Suppressor macrophage treated with lipopolysaccharide for 4 hours (primary cell): Measurements from ENCODE around the gene CFDP1.

Source experiments
- DNase-seq: peaks from one replicate; pipeline ENCODE4 v3.0.0-alpha.2; 2020

CFDP1 gene

GRCh38 chr16:75402159-75402820, 31.0 kb downstream of the CFDP1 start:
- DNase-seq = peak; percentile 59

GRCh38 chr16:75401691-75402090, 31.6 kb downstream of the CFDP1 start:
- DNase-seq = no peak

GRCh38 chr16:75398333-75398732, 35.0 kb downstream of the CFDP1 start:
- no peak for DNase-seq

- no peak for DNase-seq
Measured at GRCh38 chr16:75394941-75395340, 38.4 kb downstream of the CFDP1 start.

DNA sequence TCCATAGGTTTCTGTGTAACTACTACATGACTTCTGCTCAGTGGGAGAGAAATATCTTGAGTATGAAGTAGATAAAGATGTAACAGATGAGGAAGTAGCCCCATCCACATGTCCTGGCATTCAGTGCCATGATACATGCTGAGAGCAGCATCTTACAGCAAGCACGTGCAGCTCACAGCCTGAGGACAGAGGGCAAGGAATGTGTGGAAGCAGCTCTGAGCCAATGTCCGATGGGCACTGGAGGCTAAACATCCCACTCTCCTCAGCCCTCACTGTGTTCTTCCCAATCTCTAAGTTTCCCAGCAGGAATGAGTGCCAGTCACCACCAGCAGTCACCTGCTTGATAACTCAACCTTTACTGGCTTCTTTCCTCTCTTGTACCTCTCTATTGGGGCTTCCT, 40.4 kb downstream of the CFDP1 start:
- no peak for DNase-seq

DNA sequence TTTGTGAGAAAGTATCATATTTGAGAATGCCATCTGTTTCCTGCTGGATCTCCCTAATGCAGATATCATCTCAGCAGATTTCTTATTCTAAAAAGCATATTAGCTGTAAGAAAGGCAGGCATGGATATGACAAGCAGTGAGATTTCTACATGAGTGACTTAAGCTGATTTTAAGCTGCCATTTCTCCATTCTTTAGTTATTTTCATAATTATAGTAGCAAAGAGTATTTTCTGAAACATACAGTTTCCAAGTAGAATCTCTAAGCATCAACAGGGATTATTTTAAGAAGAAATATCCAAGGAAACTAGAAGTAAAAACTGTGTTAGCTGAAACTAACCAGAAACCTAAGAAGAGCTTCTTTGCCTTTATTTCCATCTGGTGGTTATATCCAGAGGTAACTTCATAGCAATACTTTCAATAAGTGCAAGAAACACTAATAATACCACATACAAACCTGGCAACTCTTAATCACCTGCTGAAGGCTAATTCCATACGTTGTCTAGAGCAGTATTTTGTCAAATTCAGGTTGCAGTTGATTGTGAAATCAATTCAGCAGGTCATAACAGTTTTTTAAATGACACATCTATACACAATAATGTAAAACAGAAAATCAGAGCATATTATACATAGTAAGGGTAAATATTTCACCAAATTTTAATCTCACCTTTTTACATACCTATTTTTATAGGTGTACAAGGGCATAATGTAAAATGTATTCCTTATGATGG, 42.2 kb downstream of the CFDP1 start:
- DNase-seq = no peak

GRCh38 chr16:75389096-75389690, 44.1 kb downstream of the CFDP1 start:
- no peak for DNase-seq

GRCh38 chr16:75387951-75388350, 45.4 kb downstream of the CFDP1 start:
- DNase-seq = no peak

DNA sequence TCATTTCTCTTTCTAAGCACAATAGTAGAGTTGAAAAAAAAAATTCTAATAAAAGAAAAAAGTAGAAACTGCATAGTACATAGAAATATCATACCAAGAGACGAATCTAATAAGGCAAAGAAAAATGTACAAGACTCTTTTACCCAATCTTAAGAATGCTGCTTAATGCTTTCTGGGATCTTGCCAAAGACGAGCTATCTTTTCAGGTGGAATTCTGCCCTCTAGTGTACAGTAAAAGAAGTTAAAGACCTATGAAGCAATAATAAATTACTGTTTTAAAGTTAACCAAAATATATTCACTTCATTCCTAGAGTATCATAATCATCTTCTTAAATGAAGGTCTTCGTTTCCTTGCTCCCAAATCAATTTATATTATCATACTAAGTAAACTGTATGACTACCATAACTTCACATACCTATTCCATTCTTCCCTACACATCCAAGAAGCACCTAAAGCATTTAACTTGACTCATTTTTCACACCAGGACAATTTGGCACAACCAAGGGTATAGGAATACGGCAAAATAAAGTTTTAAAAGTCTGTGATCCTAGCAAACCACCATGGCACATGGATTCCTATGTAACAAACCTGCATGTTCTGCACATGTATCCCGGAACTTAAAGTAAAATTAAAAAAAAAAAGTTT, 47.7 kb downstream of the CFDP1 start:
- peak; percentile 85 for DNase-seq

- DNase-seq = no peak
Measured at GRCh38 chr16:75383141-75383540, 50.2 kb downstream of the CFDP1 start.

GRCh38 chr16:75382611-75383010, 50.7 kb downstream of the CFDP1 start:
- DNase-seq = peak; percentile 17

DNA sequence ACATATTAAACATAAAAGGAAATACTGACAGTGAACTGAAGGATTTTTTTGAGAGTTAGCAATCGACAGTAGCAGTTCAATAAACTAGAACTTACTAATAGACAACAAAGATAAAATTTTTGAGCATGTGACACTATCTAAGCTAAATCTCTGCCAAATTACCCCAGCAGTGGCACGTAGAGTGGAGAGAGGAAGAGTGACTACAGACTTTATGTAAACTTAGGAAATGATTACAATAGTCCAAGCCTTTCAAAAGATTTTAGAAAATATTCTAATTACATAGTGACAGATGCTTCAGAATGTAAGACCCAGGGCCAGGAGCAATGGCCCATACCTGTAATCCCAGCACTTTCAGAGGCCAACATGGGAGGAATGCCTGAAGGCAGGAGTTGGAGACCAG, 52.4 kb downstream of the CFDP1 start:
- peak; percentile 52 for DNase-seq

- peak; percentile 87 for DNase-seq
Measured at GRCh38 chr16:75379911-75380847, 53.1 kb downstream of the CFDP1 start.

DNA sequence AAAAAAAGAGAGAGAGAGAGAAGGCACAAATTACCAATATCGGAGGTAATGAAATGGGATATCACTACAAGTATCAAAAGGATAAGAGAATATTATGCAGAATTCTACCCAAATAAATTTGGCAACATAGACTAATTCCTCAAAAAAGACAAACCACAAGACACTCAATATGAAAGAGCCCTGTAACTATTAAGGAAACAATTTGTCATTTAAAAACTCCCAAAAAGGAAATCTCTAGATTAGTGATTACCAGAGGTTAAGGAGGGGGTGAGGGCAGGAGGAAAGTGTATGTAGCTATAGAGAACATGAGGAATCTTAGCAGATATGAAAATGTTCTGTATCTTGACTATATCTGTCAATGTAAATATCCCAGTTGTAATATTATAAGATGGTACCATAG, 54.0 kb downstream of the CFDP1 start:
- peak; percentile 77 for DNase-seq

DNA sequence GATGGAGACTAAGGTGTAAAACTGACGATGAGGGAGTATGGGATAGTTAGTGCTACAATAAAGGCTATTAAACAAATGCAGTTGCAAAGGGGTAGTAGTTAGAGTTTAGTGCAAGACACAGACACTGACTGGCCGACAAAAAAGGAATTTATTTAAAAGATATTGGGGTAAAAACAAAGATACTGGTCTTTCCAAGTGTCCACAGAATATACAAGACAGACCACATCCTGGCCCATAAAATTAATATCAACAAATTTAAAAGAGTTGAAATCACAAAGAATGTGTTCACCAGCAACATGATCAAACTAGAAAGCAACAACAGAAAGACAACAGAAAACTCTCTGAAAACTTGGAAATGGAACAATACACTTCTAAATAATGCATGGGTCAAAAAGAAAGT, 54.7 kb downstream of the CFDP1 start:
- DNase-seq = no peak

GRCh38 chr16:75377729-75378386, 55.4 kb downstream of the CFDP1 start:
- peak; percentile 90 for DNase-seq

DNA sequence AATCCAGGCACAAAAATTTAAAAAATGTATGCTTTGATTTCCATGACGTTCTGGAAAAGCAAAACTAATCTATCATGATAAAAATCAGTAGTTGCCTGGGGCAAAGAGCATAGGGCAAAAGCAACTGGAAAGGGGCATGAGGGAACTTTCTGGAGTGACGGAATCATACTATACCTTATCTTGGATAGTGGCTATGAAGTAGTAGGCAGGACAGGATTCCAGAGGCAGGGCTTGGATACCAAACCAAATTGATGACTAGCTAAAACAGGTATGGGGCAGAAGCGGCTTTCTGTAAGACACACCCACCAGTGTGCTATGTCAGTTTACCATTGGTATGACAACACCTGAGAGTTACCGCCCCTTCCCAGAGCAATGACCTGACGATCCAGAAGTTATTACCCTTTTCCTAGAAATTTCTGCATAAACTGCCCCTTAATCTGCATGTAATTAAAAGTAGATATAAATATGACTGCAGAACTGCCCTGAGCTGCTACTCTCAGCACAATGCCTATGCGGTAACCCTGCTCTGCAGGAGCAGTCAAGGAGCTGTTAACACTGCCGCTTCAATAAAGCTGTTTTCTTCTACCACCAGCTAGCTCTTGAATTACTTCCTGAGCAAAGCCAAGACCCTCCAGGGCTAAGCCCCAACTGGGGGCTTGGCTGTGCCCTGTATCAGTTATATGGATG, 56.7 kb downstream of the CFDP1 start:
- no peak for DNase-seq

GRCh38 chr16:75374388-75374787, 58.9 kb downstream of the CFDP1 start:
- DNase-seq = no peak

GRCh38 chr16:75372236-75372856, 61.0 kb downstream of the CFDP1 start:
- DNase-seq = no peak

DNA sequence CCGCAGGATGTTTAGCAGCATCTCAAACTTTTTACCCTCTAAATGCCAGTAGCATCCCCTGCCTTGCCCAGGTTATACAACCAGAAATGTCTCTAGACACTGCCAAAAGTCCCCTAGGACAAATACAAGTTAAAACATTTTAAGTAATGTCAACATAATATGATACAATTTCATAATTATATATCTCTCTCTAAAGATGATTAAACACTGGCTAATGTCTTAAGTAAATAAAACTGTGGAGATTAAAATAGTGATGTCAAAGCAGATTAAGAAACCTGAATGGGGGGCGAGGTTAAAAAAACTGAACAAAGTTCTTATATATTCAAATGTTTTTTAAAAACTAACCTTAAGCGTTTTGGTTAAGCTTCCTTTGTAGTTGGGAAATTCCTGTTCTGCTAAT, 62.1 kb downstream of the CFDP1 start:
- DNase-seq = no peak

- no peak for DNase-seq
Measured at GRCh38 chr16:75364286-75364791, 69.0 kb downstream of the CFDP1 start.
